Panc1 (cell line): ENCODE measurements around the gene PRKAG2. TPM values are rescaled to one million over a fixed set of nuclear protein-coding genes. Genes with fewer than 3 reads are reported as not detected.
"Not testable (repeated sequence)": the region's sequence is repeated elsewhere in the genome, so short reads cannot be mapped to it uniquely, and the experiment has no call there.

Experiments
- ATAC-seq: fragments of 200-7000 bp; cut with Tn5 transposase; 2 replicates; pipeline ENCODE4 v1.9.1; 2020; ENCODE audit warnings: mild to moderate bottlenecking, moderate library complexity
- BruUV-seq: library from RNA; stranded (reverse); fragments of 400-500 nt; replicated peaks from 2 replicates; lab custom pipeline; 2021; lab: Mats Ljungman, UMichigan
- CTCF ChIA-PET: fragments of 300-600 bp; sonication (Branson Sonifier 250); formaldehyde crosslinking; loops from one replicate; lab custom pipeline; 2022; ENCODE audit warnings: antibody characterized with exemption; lab: Charles Lee
- POLR2A ChIA-PET: fragments of 300-600 bp; sonication (Branson Sonifier 250); formaldehyde crosslinking; loops from one replicate; lab custom pipeline; 2022; ENCODE audit warnings: antibody characterized with exemption; lab: Charles Lee
- DNase-seq: peaks from one replicate; pipeline ENCODE4 v3.0.0-alpha.2; 2010; ENCODE audit warnings: low read depth, low spot score
- H3K27ac ChIP-seq: 2 replicates; pipeline ENCODE4 v1.5.1; 2011; ENCODE audit warnings: mild to moderate bottlenecking, low read length, inconsistent platforms
- H3K27me3 ChIP-seq: fragments of 200-500 bp; sonication (Bioruptor generic); 2 replicates; pipeline ENCODE4 v1.6.0; 2014; ENCODE audit warnings: low read length, inconsistent platforms; ENCODE audit not compliant: control insufficient read depth, insufficient read depth
- H3K36me3 ChIP-seq: fragments of 200-500 bp; sonication (Bioruptor generic); 2 replicates; pipeline ENCODE4 v1.5.1; 2014; ENCODE audit warnings: inconsistent platforms, mild to moderate bottlenecking, low read length, moderate library complexity; ENCODE audit not compliant: control insufficient read depth, insufficient read depth
- H3K4me1 ChIP-seq: 2 replicates; pipeline ENCODE4 v1.5.1; 2011; ENCODE audit warnings: inconsistent platforms, mild to moderate bottlenecking, low read length, moderate library complexity; ENCODE audit not compliant: control insufficient read depth, insufficient read depth
- H3K4me3 ChIP-seq, 2 experiments: 2 replicates each; pipeline ENCODE4 v1.5.1; 2011 to 2012; ENCODE audit warnings: low read depth in 2 of 2, low read length in 2 of 2, mild to moderate bottlenecking in 2 of 2, inconsistent platforms in 1 of 2, moderate library complexity in 1 of 2
- H3K9me3 ChIP-seq: fragments of 200-500 bp; sonication (Bioruptor generic); 2 replicates; pipeline ENCODE4 v1.5.1; 2014; ENCODE audit warnings: low read depth, mild to moderate bottlenecking, inconsistent platforms, low read length, moderate library complexity; ENCODE audit not compliant: control insufficient read depth, insufficient read depth
- CTCF ChIP-seq: fragments of 450-650 bp; IDR thresholded peaks from 2 replicates; pipeline ENCODE4 v1.5.1; 2017; ENCODE audit warnings: mild to moderate bottlenecking
- POLR2AphosphoS5 ChIP-seq: IDR thresholded peaks from 2 replicates; pipeline ENCODE4 v1.6.1; 2012; ENCODE audit warnings: mild to moderate bottlenecking, low read depth, low read length, moderate library complexity
- REST ChIP-seq, 2 experiments: IDR thresholded peaks; 2 replicates each; pipeline ENCODE4 v1.6.1; 2011 to 2012; ENCODE audit warnings: low read depth in 2 of 2, control low read depth in 1 of 2, low read length in 1 of 2, mild to moderate bottlenecking in 1 of 2, moderate library complexity in 1 of 2; ENCODE audit not compliant: insufficient read depth in 1 of 2
- SIN3A ChIP-seq: IDR thresholded peaks from 2 replicates; pipeline ENCODE4 v1.6.1; 2012; ENCODE audit warnings: low read depth, mild to moderate bottlenecking, low read length, moderate library complexity, borderline replicate concordance; ENCODE audit not compliant: insufficient read depth
- TCF7L2 ChIP-seq: IDR thresholded peaks from 2 replicates; pipeline ENCODE4 v1.6.1; 2011; ENCODE audit warnings: mild to moderate bottlenecking, low read depth, low read length, inconsistent platforms
- in situ Hi-C: cut with HindIII; loops from 2 replicates; pipeline ENCODE4 v1.10.0; 2016; ENCODE audit warnings: low sequenced_read_pairs, low pct_unique_long_range_greater_than_20kb
- intact Hi-C: fragments of 100-400 bp; cut with micrococcal nuclease; formaldehyde crosslinking; loops from one replicate; pipeline ENCODE4 v1.10.0; 2022; ENCODE audit not compliant: unreplicated experiment
- total RNA-seq: library from RNA; stranded (reverse); gene quantifications from one replicate; pipeline ENCODE4 v1.2.1, GENCODE V29; 2021; ENCODE audit not compliant: unreplicated experiment

The PRKAG2 gene
- total RNA-seq, 1 experiment from 2014 or later: 71.6 TPM

DNA sequence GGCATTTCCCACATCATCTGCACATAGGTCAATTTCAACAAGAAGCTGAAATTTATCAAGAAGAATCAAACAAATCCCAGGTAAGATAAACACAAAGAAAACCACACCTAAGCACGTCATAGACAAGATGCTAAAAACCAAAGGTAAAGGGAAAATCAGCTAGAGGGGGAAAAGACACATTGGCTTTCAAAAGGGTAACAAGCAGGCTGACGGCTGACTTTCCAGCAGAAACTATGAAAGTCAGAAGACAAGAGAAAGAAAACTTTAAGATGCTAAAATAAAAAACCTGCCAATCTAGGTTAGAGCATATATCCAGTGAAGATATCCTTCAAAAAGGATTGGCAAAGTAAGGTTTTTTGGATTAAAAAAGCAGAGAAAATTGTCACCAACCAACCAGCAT, 297.3 kb downstream of the PRKAG2 start:
- BruUV-seq: no TSS peak
- peaks cover 12% of the 10 kb centered on the region; the same call in 1 of the 2 replicates for H3K9me3 ChIP-seq
- ChIA-PET CTCF (no interaction called here), POLR2A (no interaction called here)
- ATAC-seq: no peak
- TF ChIP-seq SIN3A: no peak
- no peak for TF ChIP-seq CTCF
- TF ChIP-seq TCF7L2: no peak
- no peak for TF ChIP-seq REST (IDR thresholded peaks at IDR 0.05; ENCODE audit: insufficient read depth in 1 of 2, low read depth in 2 of 2, low read length in 1 of 2)
- no peak for TF ChIP-seq POLR2AphosphoS5
- in situ Hi-C loops: no loop called here
- H3K27ac ChIP-seq: no peak overlapping the region
- H3K36me3 ChIP-seq: no peaks in the 10 kb centered on the region
- intact Hi-C loops: no loop called here
- H3K4me1 ChIP-seq: no peaks in the 10 kb centered on the region
- DNase-seq: no peak
- no peaks in the 10 kb centered on the region for H3K27me3 ChIP-seq
- no peak overlapping the region for H3K4me3 ChIP-seq

GRCh38 chr7:151575410-151575809, 301.5 kb downstream of the PRKAG2 start:
- intact Hi-C loops: no loop called here
- no peak for DNase-seq
- ChIA-PET POLR2A (interaction anchor here (0.6 kb wide), 1 partner anchor 21 kb away, joined by 3 read pairs; no protein-coding TSS in a partner anchor), CTCF (interaction anchor here (0.7 kb wide), 1 partner anchor 81 kb away, joined by 11 read pairs; no protein-coding TSS in a partner anchor)
- TF ChIP-seq TCF7L2 (no peak), SIN3A (no peak), REST (IDR thresholded peaks at IDR 0.05; ENCODE audit: insufficient read depth in 1 of 2, low read depth in 2 of 2, low read length in 1 of 2) (no peak), POLR2AphosphoS5 (no peak), CTCF (no peak)
- H3K4me3 ChIP-seq: no peak overlapping the region
- H3K9me3 ChIP-seq: peaks cover 8% of the 10 kb centered on the region; the same call in 1 of the 2 replicates
- no peak for ATAC-seq
- no TSS peak for BruUV-seq
- H3K4me1 ChIP-seq: no peaks in the 10 kb centered on the region; the same call in 1 of the 2 replicates
- in situ Hi-C loops: no loop called here
- H3K27ac ChIP-seq: no peak overlapping the region
- no peaks in the 10 kb centered on the region for H3K36me3 ChIP-seq
- no peaks in the 10 kb centered on the region for H3K27me3 ChIP-seq

DNA sequence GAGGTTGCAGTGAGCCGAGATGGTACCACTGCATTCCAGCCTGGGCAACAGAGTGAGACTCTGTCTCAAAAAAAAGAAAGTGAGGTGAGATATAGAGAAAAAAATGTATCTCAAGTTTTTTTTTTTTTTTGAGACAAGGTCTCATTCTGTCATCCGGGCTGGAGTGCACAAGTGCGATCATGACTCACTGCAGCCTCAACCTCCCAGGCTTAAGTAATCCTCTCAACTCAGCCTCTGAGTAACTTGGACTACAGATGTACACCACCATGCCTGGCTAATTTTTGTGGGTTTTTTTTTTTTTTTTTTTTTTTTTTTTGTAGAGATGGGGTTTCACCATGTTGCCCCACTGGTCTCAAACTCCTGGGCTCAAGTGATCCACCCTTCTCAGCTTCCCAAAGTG, 303.9 kb downstream of the PRKAG2 start:
- intact Hi-C loops: loop anchor here (5.0 kb wide), 2 partner anchors 54 to 184 kb away; no protein-coding TSS in a partner anchor
- H3K9me3 ChIP-seq, in situ Hi-C loops, POLR2A ChIA-PET, H3K27me3 ChIP-seq, H3K4me1 ChIP-seq, DNase-seq, BruUV-seq, CTCF ChIA-PET, ATAC-seq, H3K27ac ChIP-seq, H3K4me3 ChIP-seq, H3K36me3 ChIP-seq: not testable (repeated sequence)
